Pons (tissue), 1 donor: ENCODE results near the gene KRT85.
"Not testable (repeated sequence)": the region's sequence is repeated elsewhere in the genome, so short reads cannot be mapped to it uniquely, and the experiment has no call there.

Experiments used
- DNase-seq: peaks from one replicate; pipeline ENCODE4 v3.0.0-alpha.2; 2016; ENCODE audit warnings: low spot score

KRT85 gene

GRCh38 chr12:52323416-52324152 is 43.7 kb downstream of the KRT85 start:
- DNase-seq = no peak

- DNase-seq = no peak
Measured at GRCh38 chr12:52323001-52323400, 44.3 kb downstream of the KRT85 start.

DNA sequence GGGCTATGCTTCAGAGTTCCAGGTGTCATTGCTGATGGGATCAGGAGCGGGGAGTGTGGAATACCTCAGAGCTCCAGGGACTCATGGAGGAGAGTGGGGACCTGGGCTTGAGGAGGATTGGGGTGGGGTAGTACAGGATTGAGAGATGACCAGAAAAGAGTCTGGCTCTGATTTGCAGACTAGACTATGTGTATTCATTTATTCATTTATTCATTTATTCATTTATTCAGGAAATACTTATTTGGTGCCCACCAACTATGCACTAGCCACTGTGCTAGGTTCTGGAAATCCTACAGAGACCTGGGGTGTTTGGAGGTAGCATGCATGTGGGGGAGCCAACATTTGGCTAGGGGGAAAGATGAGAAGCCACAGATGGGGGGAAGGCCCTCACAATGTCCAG is 45.2 kb downstream of the KRT85 start:
- DNase-seq = no peak

- peak; percentile 87 for DNase-seq
Measured at GRCh38 chr12:52321418-52321817, 45.9 kb downstream of the KRT85 start.

GRCh38 chr12:52320784-52321400 is 46.4 kb downstream of the KRT85 start, which contains the start of gene KRT83:
TSS of gene KRT83 (minus strand) at chr12:52321398. CDS start at chr12:52321335, 63 bp downstream.
- no peak for DNase-seq

GRCh38 chr12:52319097-52319496 is 48.2 kb downstream of the KRT85 start:
- no peak for DNase-seq

- DNase-seq = no peak
Measured at GRCh38 chr12:52318241-52318990, 48.9 kb downstream of the KRT85 start.

GRCh38 chr12:52317468-52318052 is 49.7 kb downstream of the KRT85 start:
- DNase-seq = no peak

GRCh38 chr12:52316701-52317100 is 50.6 kb downstream of the KRT85 start:
- no peak for DNase-seq

DNA sequence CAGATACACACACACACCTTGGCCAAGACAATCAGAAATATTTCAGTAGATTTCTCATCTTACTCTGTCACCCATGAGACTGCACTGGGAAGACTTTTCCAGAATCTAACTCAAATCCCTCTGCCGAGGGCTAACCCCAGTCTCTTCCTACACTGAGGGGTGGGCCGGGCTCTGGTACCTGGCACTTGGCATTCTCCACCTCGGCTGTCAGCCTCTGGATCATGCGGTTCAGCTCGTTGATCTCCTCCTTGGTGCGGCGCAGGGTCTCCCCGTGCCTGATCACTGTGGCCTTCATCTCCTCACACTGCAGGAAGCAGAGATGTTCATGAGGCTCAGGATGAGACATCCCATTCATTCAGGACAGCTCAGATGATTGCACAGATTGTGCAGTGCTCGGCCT is 51.0 kb downstream of the KRT85 start:
- no peak for DNase-seq

GRCh38 chr12:52315721-52316120 is 51.6 kb downstream of the KRT85 start:
- DNase-seq = not testable (repeated sequence)

- no peak for DNase-seq
Measured at GRCh38 chr12:52314511-52314910, 52.8 kb downstream of the KRT85 start.

- no peak for DNase-seq
Measured at GRCh38 chr12:52313926-52314325, 53.4 kb downstream of the KRT85 start.

DNA sequence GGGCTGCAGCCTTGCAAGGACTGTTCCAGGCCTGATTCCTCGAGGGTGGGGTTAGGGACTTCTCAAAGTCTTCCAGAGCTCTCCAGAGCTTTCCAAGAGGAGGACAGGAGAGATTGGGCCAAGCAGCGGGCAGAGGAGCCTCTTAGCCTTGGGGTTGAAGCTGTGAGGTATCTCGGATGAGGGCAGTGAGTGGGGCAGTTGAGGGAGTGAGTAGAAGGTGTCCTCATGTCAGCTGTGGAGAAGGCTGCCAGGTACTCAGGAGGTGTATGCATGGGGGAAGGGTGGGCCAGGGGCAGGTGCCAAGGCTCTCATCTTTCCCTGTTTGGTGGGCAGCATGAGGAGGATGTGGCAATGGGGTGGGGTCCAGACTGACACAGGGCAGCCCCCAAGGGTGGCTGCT is 53.8 kb downstream of the KRT85 start:
- no peak for DNase-seq

DNA sequence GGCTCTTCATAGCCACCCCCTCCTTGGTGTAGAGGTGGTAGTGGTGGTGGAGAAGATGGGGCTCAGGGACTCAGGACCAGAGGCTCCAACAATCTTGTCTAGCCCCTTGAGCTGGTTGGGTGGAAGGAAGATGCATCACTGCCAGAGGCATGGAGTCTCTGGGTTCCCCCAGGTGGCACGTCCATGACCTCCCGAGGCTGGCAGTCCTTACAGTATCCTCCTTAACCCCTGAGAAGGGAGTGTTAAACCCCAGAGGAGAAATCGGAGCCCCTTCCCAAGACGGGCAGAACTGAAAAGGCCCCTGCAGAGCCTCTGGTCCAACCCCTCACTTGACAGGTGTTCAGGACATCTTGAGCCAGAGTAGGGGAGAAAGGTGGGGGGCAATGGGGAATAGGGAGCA is 55.2 kb downstream of the KRT85 start:
- no peak for DNase-seq

- peak; percentile 34 for DNase-seq
Measured at GRCh38 chr12:52311285-52311648, 56.0 kb downstream of the KRT85 start.

GRCh38 chr12:52310622-52311284 is 56.5 kb downstream of the KRT85 start:
- no peak for DNase-seq
